HG03135 (cell line): ENCODE results near the gene SMIM44.

Experiments
- ATAC-seq: cut with Tn5 transposase; IDR thresholded peaks from one replicate; pipeline ENCODE4 v1.9.1; 2021; ENCODE audit warnings: mild to moderate bottlenecking, moderate library complexity; ENCODE audit not compliant: unreplicated experiment

Gene SMIM44

GRCh38 chr19:3478409-3479176 lies 4.6 kb downstream of the SMIM44 start:
- ATAC-seq, result no peak

- no peak for ATAC-seq
These were observed 5.3 kb downstream of the SMIM44 start for GRCh38 chr19:3477951-3478350.

- no peak for ATAC-seq
These were observed 5.7 kb downstream of the SMIM44 start for GRCh38 chr19:3477506-3477905.

GRCh38 chr19:3476830-3477229 lies 6.4 kb downstream of the SMIM44 start:
- no peak for ATAC-seq

- ATAC-seq, result no peak
These were observed 7.8 kb downstream of the SMIM44 start for GRCh38 chr19:3475449-3475848.

- no peak for ATAC-seq
These were observed 8.6 kb downstream of the SMIM44 start for GRCh38 chr19:3474614-3475013.

- no peak for ATAC-seq
These were observed 9.2 kb downstream of the SMIM44 start for GRCh38 chr19:3474010-3474409.

GRCh38 chr19:3471954-3472655 lies 11.1 kb downstream of the SMIM44 start:
- ATAC-seq, result no peak

GRCh38 chr19:3470500-3471128 lies 12.6 kb downstream of the SMIM44 start:
- ATAC-seq, result no peak

- no peak for ATAC-seq
These were observed 13.4 kb downstream of the SMIM44 start for GRCh38 chr19:3469638-3470499.

GRCh38 chr19:3468211-3468610 lies 15.0 kb downstream of the SMIM44 start:
- ATAC-seq, result no peak

- no peak for ATAC-seq
These were observed 15.6 kb downstream of the SMIM44 start for GRCh38 chr19:3467437-3468198.

GRCh38 chr19:3466635-3467034 lies 16.6 kb downstream of the SMIM44 start:
- no peak for ATAC-seq

GRCh38 chr19:3465552-3465951 lies 17.7 kb downstream of the SMIM44 start:
- no peak for ATAC-seq

- ATAC-seq, result no peak
These were observed 18.5 kb downstream of the SMIM44 start for GRCh38 chr19:3464587-3465235.

- ATAC-seq, result no peak
These were observed 19.3 kb downstream of the SMIM44 start for GRCh38 chr19:3463714-3464586.

- ATAC-seq, result no peak
These were observed 20.1 kb downstream of the SMIM44 start for GRCh38 chr19:3462991-3463713.

GRCh38 chr19:3459965-3460582 lies 23.2 kb downstream of the SMIM44 start:
- no peak for ATAC-seq
